H1 (cell line): Measurements from ENCODE around the gene SMAD6.

Experiments used
- ASH2L ChIP-seq: fragments of 200-600, 300-600 bp; sonication (generic); IDR thresholded peaks from one replicate; pipeline ENCODE4 v1.7.1; 2017; ENCODE audit warnings: low read length
- ATF2 ChIP-seq: IDR thresholded peaks from 2 replicates; pipeline ENCODE4 v1.6.1; 2012; ENCODE audit warnings: low read length, inconsistent platforms
- BACH1 ChIP-seq: IDR thresholded peaks from 2 replicates; pipeline ENCODE4 v1.6.1; 2012; ENCODE audit warnings: low read length, improper control_type of control experiment
- CHD1 ChIP-seq: IDR thresholded peaks from 2 replicates; pipeline ENCODE4 v1.6.1; 2012; ENCODE audit warnings: low read depth, low read length, improper control_type of control experiment
- CTCF ChIP-seq, 3 experiments: IDR thresholded peaks; 1 replicate in 2 of 3; 2 replicates in 1 of 3; pipeline versions ENCODE4 v1.5.1 to v1.6.1; 2011; ENCODE audit warnings: low read length in 3 of 3, mild to moderate bottlenecking in 3 of 3, inconsistent platforms in 2 of 3, low read depth in 1 of 3, moderate library complexity in 1 of 3; ENCODE audit not compliant: insufficient read depth in 1 of 3; ENCODE audit errors: control extremely low read depth in 1 of 3
- EZH2 ChIP-seq: fragments of 200-600 bp; sonication (generic); IDR thresholded peaks from 2 replicates; pipeline ENCODE4 v1.7.1; 2012; ENCODE audit warnings: low read depth, mild to moderate bottlenecking, moderate library complexity, low read length, inconsistent platforms; ENCODE audit not compliant: severe bottlenecking
- HDAC2 ChIP-seq, 2 experiments: fragments of 300-600 bp in 1 of 2; sonication (generic) in 1 of 2; IDR thresholded peaks; 2 replicates each; pipeline ENCODE4 v1.6.1; 2011 to 2012; ENCODE audit warnings: low read depth in 2 of 2, low read length in 2 of 2, mild to moderate bottlenecking in 2 of 2, moderate library complexity in 2 of 2, borderline replicate concordance in 1 of 2, inconsistent platforms in 1 of 2
- MAFK ChIP-seq: IDR thresholded peaks from 2 replicates; pipeline ENCODE4 v1.6.1; 2012; ENCODE audit warnings: low read depth, mild to moderate bottlenecking, improper control_type of control experiment, low read length
- POLR2A ChIP-seq, 2 experiments: IDR thresholded peaks; 1 replicate in 1 of 2; 2 replicates in 1 of 2; pipeline ENCODE4 v1.6.1; 2011; ENCODE audit warnings: low read depth in 2 of 2, low read length in 2 of 2, mild to moderate bottlenecking in 2 of 2; ENCODE audit errors: control extremely low read depth in 1 of 2
- RXRA ChIP-seq: IDR thresholded peaks from 2 replicates; pipeline ENCODE4 v1.6.1; 2011; ENCODE audit warnings: low read depth, mild to moderate bottlenecking, low read length, moderate library complexity; ENCODE audit not compliant: insufficient read depth
- SP2 ChIP-seq: IDR thresholded peaks from 2 replicates; pipeline ENCODE4 v1.6.1; 2012; ENCODE audit warnings: mild to moderate bottlenecking, low read length, inconsistent platforms
- TAF7 ChIP-seq: optimal IDR thresholded peaks from 2 replicates; pipeline ENCODE3; 2011; ENCODE audit warnings: low read depth, mild to moderate bottlenecking, inconsistent platforms, low read length, moderate library complexity, borderline replicate concordance
- USF2 ChIP-seq: IDR thresholded peaks from 2 replicates; pipeline ENCODE4 v1.6.1; 2011; ENCODE audit warnings: low read length, improper control_type of control experiment
- YY1 ChIP-seq: IDR thresholded peaks from 2 replicates; pipeline ENCODE4 v1.6.1; 2011; ENCODE audit warnings: low read depth, mild to moderate bottlenecking, low read length

- TF ChIP-seq CTCF (IDR thresholded peaks at IDR 0.05; ENCODE audit: control extremely low read depth in 1 of 3, insufficient read depth in 1 of 3, low read depth in 1 of 3, low read length in 3 of 3): peak; percentile 47 to 57 (median 51)
- no peak for TF ChIP-seq POLR2A (IDR thresholded peaks at IDR 0.05; ENCODE audit: control extremely low read depth in 1 of 2, low read depth in 2 of 2, low read length in 2 of 2)
- no peak for TF ChIP-seq SP2
- TF ChIP-seq YY1: no peak
- no peak for TF ChIP-seq HDAC2 (IDR thresholded peaks at IDR 0.05; ENCODE audit: borderline replicate concordance in 1 of 2, low read depth in 2 of 2, low read length in 2 of 2)
- TF ChIP-seq EZH2: no peak
- TF ChIP-seq ATF2: no peak
- no peak for TF ChIP-seq USF2
- no peak for TF ChIP-seq BACH1
- TF ChIP-seq TAF7: no peak
- TF ChIP-seq ASH2L: no peak
- no peak for TF ChIP-seq CHD1
- no peak for TF ChIP-seq RXRA
- no peak for TF ChIP-seq MAFK
These were observed 4.2 kb downstream of the SMAD6 start for GRCh38 chr15:66706225-66706732.
